DMS79 (cell line): ENCODE measurements around the gene RBP5.

Source experiments
- DNase-seq: peaks from one replicate; lab custom pipeline; 2025; lab: John Stamatoyannopoulos, UW

Gene RBP5

GRCh38 chr12:7073946-7074345 is 54.7 kb downstream of the RBP5 start:
- DNase-seq, result no peak
